ENCODE results near the gene THOC2.

The THOC2 gene

DNA sequence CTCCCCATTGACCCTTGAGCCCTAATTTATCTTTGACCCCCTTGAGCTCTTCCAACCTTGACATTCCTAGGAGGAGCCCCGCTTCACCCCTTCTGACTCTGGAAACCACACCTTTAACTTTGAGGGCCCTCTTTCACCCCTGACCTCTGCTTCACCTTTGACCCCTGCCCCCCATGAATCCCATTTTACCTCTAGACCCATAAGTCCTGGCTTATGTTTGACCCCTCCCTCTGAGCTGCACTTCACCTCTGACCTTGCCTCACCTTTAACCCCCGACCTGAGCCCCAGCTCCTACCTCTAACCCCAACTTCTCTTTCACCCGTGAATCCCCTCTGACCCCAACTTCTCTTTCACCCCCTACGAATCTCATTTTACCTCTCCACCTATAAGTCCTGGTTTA lies 169.7 kb downstream of the THOC2 start:
- no peak for DNase-seq

DNA sequence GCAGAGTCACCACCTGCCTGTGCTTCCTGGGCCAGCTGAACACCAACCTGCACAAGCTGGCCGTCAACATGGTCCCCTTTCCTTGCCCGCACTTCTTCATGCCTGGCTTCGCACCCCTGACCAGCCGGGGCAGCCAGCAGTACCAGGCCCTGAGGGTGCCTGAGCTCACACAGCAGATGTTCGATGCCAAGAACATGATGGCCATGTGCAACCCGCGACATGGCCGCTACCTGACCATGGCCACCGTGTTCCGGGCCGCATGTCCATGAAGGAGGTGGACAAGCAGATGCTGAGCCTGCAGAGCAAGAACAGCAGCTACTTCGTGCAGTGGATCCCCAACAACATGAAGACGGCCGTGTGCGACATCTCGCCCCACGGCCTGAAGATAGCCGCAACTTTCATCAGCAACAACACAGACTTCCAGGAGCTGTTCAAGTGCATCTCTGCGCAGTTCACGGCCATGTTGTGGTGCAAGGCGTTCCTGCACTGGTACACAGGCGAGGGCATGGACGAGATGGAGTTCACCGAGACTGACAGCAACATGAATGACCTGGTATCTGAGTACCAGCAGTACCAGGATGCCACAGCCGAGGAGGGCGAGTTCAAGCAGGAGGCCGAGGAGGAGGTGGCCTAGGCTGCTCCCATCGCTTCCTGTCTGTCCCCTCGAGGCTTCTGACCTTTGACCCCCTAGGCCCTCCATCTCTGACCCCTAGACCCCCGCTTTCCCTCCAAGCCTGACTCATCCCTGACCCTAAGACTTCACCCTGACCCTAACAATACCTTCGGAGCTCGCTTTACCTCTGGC lies 170.3 kb downstream of the THOC2 start:
- DNase-seq: no peak

DNA sequence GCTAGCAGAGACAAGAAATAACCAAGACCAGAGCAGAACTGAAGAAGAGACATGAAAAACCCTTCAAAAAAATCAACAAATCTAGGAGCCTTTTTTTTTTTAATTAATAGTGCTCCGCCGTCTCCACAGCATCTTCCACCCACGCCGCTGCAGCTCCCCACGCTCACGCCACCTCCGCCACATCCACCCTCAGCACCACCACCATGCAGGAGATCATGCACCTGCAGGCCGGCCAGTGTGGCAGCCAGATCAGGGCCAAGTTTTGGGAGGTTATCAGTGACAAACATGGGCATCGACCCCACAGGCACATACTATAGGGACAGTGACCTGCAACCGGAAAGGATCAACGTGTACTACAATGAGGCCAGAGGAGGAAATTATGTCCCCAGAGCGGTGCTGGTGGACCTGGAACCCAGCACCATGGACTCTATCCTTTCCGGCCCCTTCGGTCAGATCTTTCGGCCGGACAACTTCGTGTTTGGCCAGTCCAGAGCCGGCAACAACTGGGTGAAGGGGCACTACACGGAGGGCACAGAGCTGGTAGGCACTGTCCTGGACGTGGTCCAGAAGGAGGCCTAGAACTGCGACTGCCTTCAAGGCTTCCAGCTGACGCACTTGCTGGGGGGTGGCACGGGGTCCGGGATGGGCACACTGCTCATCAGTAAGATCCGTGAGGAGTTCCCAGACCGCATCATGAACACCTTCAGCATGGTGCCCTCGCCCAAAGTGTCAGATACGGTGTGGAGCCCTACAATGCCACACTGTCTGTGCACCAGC lies 171.2 kb downstream of the THOC2 start:
- no peak for DNase-seq

DNA sequence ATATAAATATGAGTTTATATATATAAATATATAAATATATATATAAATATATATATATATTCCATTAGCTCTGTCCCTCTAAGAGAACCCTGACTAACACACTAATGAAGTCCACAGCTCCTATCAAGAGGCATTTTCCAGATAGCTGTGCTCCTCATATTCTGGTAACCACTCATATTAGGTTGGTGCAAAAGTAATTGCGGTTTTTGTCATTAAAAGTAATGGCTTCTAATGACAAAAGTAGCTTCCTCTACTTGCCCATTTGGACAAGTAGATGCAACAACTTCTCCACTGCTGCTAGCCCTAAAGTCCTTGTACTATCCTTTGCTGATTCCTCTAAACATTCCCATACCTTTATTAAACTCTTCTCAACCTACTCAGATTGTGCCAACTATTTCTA lies 182.0 kb downstream of the THOC2 start:
- DNase-seq: no peak

All from effector CD4-positive, alpha-beta T cell (primary cell).